Left ventricle myocardium inferior (tissue), 1 donor: ENCODE results near the gene ABCB1. TPM values are rescaled to one million over a fixed set of nuclear protein-coding genes. Genes with fewer than 3 reads are reported as not detected.

Experiments used
- DNase-seq: peaks from one replicate; pipeline ENCODE4 v3.0.0-alpha.2; 2020
- H3K27ac ChIP-seq: fragments of 200-600 bp; replicated peaks from 2 replicates; pipeline ENCODE4 v1.8.0; 2021
- H3K27me3 ChIP-seq: fragments of 200-600 bp; 2 replicates; pipeline ENCODE4 v1.8.0; 2021; ENCODE audit warnings: low read depth
- H3K36me3 ChIP-seq: fragments of 200-600 bp; 2 replicates; pipeline ENCODE4 v1.8.0; 2021
- H3K4me1 ChIP-seq: fragments of 200-600 bp; 2 replicates; pipeline ENCODE4 v1.8.0; 2021
- H3K4me3 ChIP-seq: fragments of 200-600 bp; 2 replicates; pipeline ENCODE4 v1.8.0; 2021; ENCODE audit warnings: mild to moderate bottlenecking, moderate library complexity
- H3K9me3 ChIP-seq: fragments of 200-600 bp; replicated peaks from 2 replicates; pipeline ENCODE4 v1.8.0; 2021
- CTCF ChIP-seq: fragments of 200-600 bp; IDR thresholded peaks from 2 replicates; pipeline ENCODE4 v1.8.0; 2021; ENCODE audit warnings: antibody characterized with exemption, mild to moderate bottlenecking, borderline replicate concordance
- intact Hi-C: fragments of 100-400 bp; cut with micrococcal nuclease; formaldehyde crosslinking; loops from one replicate; pipeline ENCODE4 v1.11.0; 2022
- total RNA-seq: library from RNA; stranded (reverse); fragmentation: NEBNext Ultra II Directional; extraction: Animal tissue kit (Norgen Biotek cat#: 25700); gene quantifications from one replicate; pipeline ENCODE4 v1.2.1, GENCODE V29; 2021
- donor health status: DM: no; HTN: yes; CAD: no; lungs with severe emphysema.

ABCB1 gene
- total RNA-seq, 1 donor from 2014 or later = 1.0 TPM

GRCh38 chr7:87604264-87604663, 3.6 kb upstream of the ABCB1 start:
- no peaks in the 10 kb centered on the region for H3K36me3 ChIP-seq
- peaks cover 16% of the 10 kb centered on the region for H3K4me1 ChIP-seq
- H3K27me3 ChIP-seq = peaks cover 58% of the 10 kb centered on the region
- no peak for TF ChIP-seq CTCF
- H3K4me3 ChIP-seq = no peak overlapping the region
- H3K27ac ChIP-seq = no peak overlapping the region
- DNase-seq = no peak
- intact Hi-C loops = no loop called here
- H3K9me3 ChIP-seq = no peaks in the 10 kb centered on the region

- Histone ChIP-seq H3K27me3 (peaks cover 49% of the 10 kb centered on the region), H3K27ac (no peak overlapping the region), H3K4me1 (peaks cover 16% of the 10 kb centered on the region), H3K4me3 (peak overlapping the region; percentile 69), H3K36me3 (no peaks in the 10 kb centered on the region), H3K9me3 (no peaks in the 10 kb centered on the region)
- no peak for DNase-seq
- intact Hi-C loops = no loop called here
- TF ChIP-seq CTCF = no peak
These were observed 1.3 kb downstream of the ABCB1 start for GRCh38 chr7:87599336-87599735.

GRCh38 chr7:87598234-87599009, 2.3 kb downstream of the ABCB1 start:
- no peaks in the 10 kb centered on the region for H3K9me3 ChIP-seq
- H3K36me3 ChIP-seq = no peaks in the 10 kb centered on the region
- intact Hi-C loops = no loop called here
- peaks cover 42% of the 10 kb centered on the region for H3K27me3 ChIP-seq
- no peak for DNase-seq
- peak overlapping the region; percentile 69 for H3K4me3 ChIP-seq
- no peak for TF ChIP-seq CTCF
- H3K4me1 ChIP-seq = peaks cover 16% of the 10 kb centered on the region
- H3K27ac ChIP-seq = no peak overlapping the region

GRCh38 chr7:87596696-87597095, 4.0 kb downstream of the ABCB1 start:
- Histone ChIP-seq H3K4me1 (peaks cover 16% of the 10 kb centered on the region), H3K36me3 (no peaks in the 10 kb centered on the region), H3K9me3 (no peaks in the 10 kb centered on the region), H3K27ac (no peak overlapping the region), H3K4me3 (no peak overlapping the region), H3K27me3 (peaks cover 25% of the 10 kb centered on the region)
- TF ChIP-seq CTCF = no peak
- DNase-seq = no peak
- intact Hi-C loops = no loop called here

- Histone ChIP-seq H3K4me1 (peaks cover 14% of the 10 kb centered on the region), H3K4me3 (no peak overlapping the region), H3K27me3 (peaks cover 19% of the 10 kb centered on the region), H3K27ac (no peak overlapping the region), H3K36me3 (no peaks in the 10 kb centered on the region), H3K9me3 (no peaks in the 10 kb centered on the region)
- intact Hi-C loops = no loop called here
- no peak for DNase-seq
- TF ChIP-seq CTCF = no peak
These were observed 4.5 kb downstream of the ABCB1 start for GRCh38 chr7:87596136-87596535.
